Suprapubic skin (tissue), 3 donors: ENCODE data around the gene CELF4.

Experiments used
- CTCF ChIP-seq, 2 donors: fragments of 200-600 bp in 1 of 2; fragments of 450-650 bp in 1 of 2; sonication (generic) in 1 of 2; IDR thresholded peaks; one replicate each; pipeline ENCODE4 v1.5.1; 2016 to 2019; ENCODE audit warnings: antibody characterized with exemption in 2 of 2, mild to moderate bottlenecking in 1 of 2, moderate library complexity in 1 of 2
- POLR2AphosphoS5 ChIP-seq, 3 donors: sonication (generic); formaldehyde crosslinking; IDR thresholded peaks; one replicate each; pipeline ENCODE4 v1.6.1; 2017; ENCODE audit warnings: antibody characterized with exemption in 3 of 3

- TF ChIP-seq POLR2AphosphoS5 (IDR thresholded peaks at IDR 0.05) (no peak), CTCF (IDR thresholded peaks at IDR 0.05) (no peak)
Observed at GRCh38 chr18:37218022-37218590, 347.5 kb downstream of the CELF4 start.
